ENCODE data around the gene MLLT3.

Gene MLLT3

GRCh38 chr9:20490246-20490834 lies 132.0 kb downstream of the MLLT3 start:
- Histone ChIP-seq H3K4me3 (ENCODE audit: low read depth, low read length) (no peak overlapping the region), H3K36me3 (no peaks in the 10 kb centered on the region), H3K27ac (no peak overlapping the region), H3K9me3 (ENCODE audit: severe bottlenecking) (no peaks in the 10 kb centered on the region), H3K27me3 (ENCODE audit: insufficient read depth, low read depth, severe bottlenecking) (no peaks in the 10 kb centered on the region)
- no peak for DNase-seq
- no peak for TF ChIP-seq CTCF (IDR thresholded peaks at IDR 0.05; ENCODE audit: low read depth, low read length)

GRCh38 chr9:20488691-20489090 lies 133.6 kb downstream of the MLLT3 start:
- DNase-seq, result no peak
- no peak overlapping the region for H3K4me3 ChIP-seq (ENCODE audit: low read depth, low read length)
- H3K36me3 ChIP-seq, result no peaks in the 10 kb centered on the region
- H3K27ac ChIP-seq, result no peak overlapping the region
- no peaks in the 10 kb centered on the region for H3K9me3 ChIP-seq (ENCODE audit: severe bottlenecking)
- TF ChIP-seq CTCF (IDR thresholded peaks at IDR 0.05; ENCODE audit: low read depth, low read length), result no peak
- no peaks in the 10 kb centered on the region for H3K27me3 ChIP-seq (ENCODE audit: insufficient read depth, low read depth, severe bottlenecking)

- H3K27ac ChIP-seq, result no peak overlapping the region
- H3K9me3 ChIP-seq (ENCODE audit: severe bottlenecking), result no peaks in the 10 kb centered on the region
- no peak for DNase-seq
Measured at GRCh38 chr9:20486552-20486951, 135.7 kb downstream of the MLLT3 start.

GRCh38 chr9:20481437-20481836 lies 140.9 kb downstream of the MLLT3 start:
- no peak for TF ChIP-seq CTCF (IDR thresholded peaks at IDR 0.05; ENCODE audit: low read depth, low read length)
- no peak overlapping the region for H3K27ac ChIP-seq
- H3K27me3 ChIP-seq (ENCODE audit: insufficient read depth, low read depth, severe bottlenecking), result no peaks in the 10 kb centered on the region

More at GRCh38 chr9:20486552-20486951, 135.7 kb downstream of the MLLT3 start:
- H3K4me3 ChIP-seq (ENCODE audit: low read depth, low read length), result no peak overlapping the region
- no peaks in the 10 kb centered on the region for H3K27me3 ChIP-seq (ENCODE audit: insufficient read depth, low read depth, severe bottlenecking)
- no peak for TF ChIP-seq CTCF (IDR thresholded peaks at IDR 0.05; ENCODE audit: low read depth, low read length)
- no peaks in the 10 kb centered on the region for H3K36me3 ChIP-seq

GRCh38 chr9:20480249-20480648 lies 142.1 kb downstream of the MLLT3 start:
- H3K4me3 ChIP-seq (ENCODE audit: low read depth, low read length), result no peak overlapping the region
- H3K36me3 ChIP-seq, result no peaks in the 10 kb centered on the region
- no peaks in the 10 kb centered on the region for H3K9me3 ChIP-seq (ENCODE audit: severe bottlenecking)
- no peaks in the 10 kb centered on the region for H3K27me3 ChIP-seq (ENCODE audit: insufficient read depth, low read depth, severe bottlenecking)
- TF ChIP-seq CTCF (IDR thresholded peaks at IDR 0.05; ENCODE audit: low read depth, low read length), result no peak
- DNase-seq, result no peak
- H3K27ac ChIP-seq, result no peak overlapping the region

More at GRCh38 chr9:20481437-20481836, 140.9 kb downstream of the MLLT3 start:
- H3K4me3 ChIP-seq (ENCODE audit: low read depth, low read length), result no peak overlapping the region
- H3K36me3 ChIP-seq, result no peaks in the 10 kb centered on the region
- DNase-seq, result no peak
- H3K9me3 ChIP-seq (ENCODE audit: severe bottlenecking), result no peaks in the 10 kb centered on the region

Measured in WERI-Rb-1 (cell line).